ENCODE results near the gene HSPA14.
A peak's percentile ranks its signal among the peaks of the same experiment; 100 is the strongest.
"Not testable (repeated sequence)": the region's sequence is repeated elsewhere in the genome, so short reads cannot be mapped to it uniquely, and the experiment has no call there.

HSPA14 gene

GRCh38 chr10:14833106-14833505, 5.0 kb upstream of the HSPA14 start:
- no peak for DNase-seq (ENCODE audit: low read depth)
- no peak overlapping the region for H3K4me3 ChIP-seq (ENCODE audit: low read depth, low read length)

GRCh38 chr10:14836208-14836607, 1.9 kb upstream of the HSPA14 start:
- DNase-seq (ENCODE audit: low read depth), result no peak
- no peak overlapping the region for H3K4me3 ChIP-seq (ENCODE audit: low read depth, low read length)

- DNase-seq (ENCODE audit: low read depth), result no peak
- H3K4me3 ChIP-seq (ENCODE audit: low read depth, low read length), result peak overlapping the region; percentile 98
These were observed 926 bp upstream of the HSPA14 start for GRCh38 chr10:14837003-14837756.

- peak overlapping the region; percentile 98 for H3K4me3 ChIP-seq (ENCODE audit: low read depth, low read length)
- DNase-seq (ENCODE audit: low read depth), result no peak
These were observed 637 bp downstream of the HSPA14 start for GRCh38 chr10:14838582-14839304.

GRCh38 chr10:14839305-14839695, 1.2 kb downstream of the HSPA14 start:
- peak overlapping the region; percentile 98 for H3K4me3 ChIP-seq (ENCODE audit: low read depth, low read length)
- DNase-seq (ENCODE audit: low read depth), result no peak

- no peak overlapping the region for H3K4me3 ChIP-seq (ENCODE audit: low read depth, low read length)
- no peak for DNase-seq (ENCODE audit: low read depth)
These were observed 2.1 kb downstream of the HSPA14 start for GRCh38 chr10:14840178-14840577.

GRCh38 chr10:14843327-14843988, 5.4 kb downstream of the HSPA14 start:
- DNase-seq (ENCODE audit: low read depth), result no peak
- no peak overlapping the region for H3K4me3 ChIP-seq (ENCODE audit: low read depth, low read length)

- no peak overlapping the region for H3K4me3 ChIP-seq (ENCODE audit: low read depth, low read length)
- DNase-seq (ENCODE audit: low read depth), result no peak
These were observed 6.8 kb downstream of the HSPA14 start for GRCh38 chr10:14844948-14845347.

- H3K4me3 ChIP-seq (ENCODE audit: low read depth, low read length), result no peak overlapping the region
- no peak for DNase-seq (ENCODE audit: low read depth)
These were observed 14.1 kb downstream of the HSPA14 start for GRCh38 chr10:14852236-14852635.

GRCh38 chr10:14855453-14855852, 17.3 kb downstream of the HSPA14 start:
- H3K4me3 ChIP-seq (ENCODE audit: low read depth, low read length), result no peak overlapping the region
- no peak for DNase-seq (ENCODE audit: low read depth)

- no peak for DNase-seq (ENCODE audit: low read depth)
- H3K4me3 ChIP-seq (ENCODE audit: low read depth, low read length), result no peak overlapping the region
These were observed 20.3 kb downstream of the HSPA14 start for GRCh38 chr10:14858338-14858960.

GRCh38 chr10:14859043-14859442, 20.9 kb downstream of the HSPA14 start:
- H3K4me3 ChIP-seq (ENCODE audit: low read depth, low read length), result no peak overlapping the region
- DNase-seq (ENCODE audit: low read depth), result no peak

GRCh38 chr10:14859775-14860174, 21.7 kb downstream of the HSPA14 start:
- H3K4me3 ChIP-seq (ENCODE audit: low read depth, low read length), result no peak overlapping the region

GRCh38 chr10:14860791-14861190, 22.7 kb downstream of the HSPA14 start:
- no peak for DNase-seq (ENCODE audit: low read depth)
- no peak overlapping the region for H3K4me3 ChIP-seq (ENCODE audit: low read depth, low read length)

More at GRCh38 chr10:14859775-14860174, 21.7 kb downstream of the HSPA14 start:
- no peak for DNase-seq (ENCODE audit: low read depth)

- not testable (repeated sequence) for DNase-seq (ENCODE audit: low read depth); H3K4me3 ChIP-seq (ENCODE audit: low read depth, low read length)
These were observed 26.4 kb downstream of the HSPA14 start for GRCh38 chr10:14864466-14864865.

- DNase-seq (ENCODE audit: low read depth); H3K4me3 ChIP-seq (ENCODE audit: low read depth, low read length): not testable (repeated sequence)
These were observed 26.8 kb downstream of the HSPA14 start for GRCh38 chr10:14864871-14865270.

- peak; percentile 2 for DNase-seq (ENCODE audit: low read depth)
- no peak overlapping the region for H3K4me3 ChIP-seq (ENCODE audit: low read depth, low read length)
These were observed 35.1 kb downstream of the HSPA14 start for GRCh38 chr10:14873090-14873760.

GRCh38 chr10:14875941-14876340, 37.8 kb downstream of the HSPA14 start:
- DNase-seq (ENCODE audit: low read depth), result no peak
- no peak overlapping the region for H3K4me3 ChIP-seq (ENCODE audit: low read depth, low read length)

GRCh38 chr10:14876764-14877163, 38.7 kb downstream of the HSPA14 start:
- peak overlapping the region; percentile 97 for H3K4me3 ChIP-seq (ENCODE audit: low read depth, low read length)

More at GRCh38 chr10:14876764-14877163, 38.7 kb downstream of the HSPA14 start:
- DNase-seq (ENCODE audit: low read depth), result no peak
